HepG2 (cell line): Measurements from ENCODE around the gene COL13A1. TPM values are rescaled to one million over a fixed set of nuclear protein-coding genes. Genes with fewer than 3 reads are reported as not detected.

Experiments used
- ATAC-seq: fragments of 200-7000 bp; cut with Tn5 transposase; 3 replicates; pipeline ENCODE4 v1.9.1; 2020; ENCODE audit warnings: mild to moderate bottlenecking, moderate library complexity
- BruUV-seq: library from RNA; stranded (reverse); fragments of 400-500 nt; replicated peaks from 2 replicates; lab custom pipeline; 2021; lab: Mats Ljungman, UMichigan
- CTCF ChIA-PET: fragments of 300-600 bp; formaldehyde crosslinking; extraction: SDS; loops from one replicate; lab custom pipeline; 2021; ENCODE audit warnings: low total read pairs, inconsistent platforms, low intra/inter-chr PET ratio; lab: Yijun Ruan, JAX
- POLR2A ChIA-PET: fragments of 350-600 bp; sonication (Branson Sonifier 250); formaldehyde crosslinking; loops from one replicate; lab custom pipeline; 2020; ENCODE audit warnings: antibody characterized with exemption, inconsistent platforms; lab: Yijun Ruan, JAX
- DNase-seq: peaks from one replicate; pipeline ENCODE4 v3.0.0-alpha.2; 2015; ENCODE audit warnings: low spot score
- FAIRE-seq: peaks from 3 replicates; lab custom pipeline; 2011; peaks lifted over from hg19 to GRCh38; lab: Jason Lieb, UNC
- H2AFZ ChIP-seq: one replicate; pipeline ENCODE4 v1.6.1; 2011; ENCODE audit warnings: low read length, inconsistent platforms
- H3K27ac ChIP-seq: fragments of 300-600 bp; 3 replicates; pipeline ENCODE4 v1.8.0; 2011; ENCODE audit warnings: mixed run types, mild to moderate bottlenecking, mixed read lengths, low read length, inconsistent platforms; ENCODE audit not compliant: insufficient read depth; ENCODE audit errors: extremely low read length
- H3K27me3 ChIP-seq, 2 experiments: fragments of 200-600 bp in 1 of 2; 2 replicates in 1 of 2; 3 replicates in 1 of 2; pipeline versions ENCODE4 v1.6.0 to v1.8.0; 2011; ENCODE audit warnings: low read length in 2 of 2, mild to moderate bottlenecking in 2 of 2, moderate library complexity in 2 of 2, inconsistent platforms in 1 of 2; ENCODE audit not compliant: insufficient read depth in 2 of 2, control insufficient read depth in 1 of 2
- H3K36me3 ChIP-seq, 2 experiments: fragments of 200-600 bp in 1 of 2; replicated peaks in 1 of 2; 2 replicates in 1 of 2; 3 replicates in 1 of 2; pipeline versions ENCODE4 v1.5.1 to v1.8.0; 2011; ENCODE audit warnings: low read length in 2 of 2, inconsistent platforms in 1 of 2; ENCODE audit not compliant: insufficient read depth in 2 of 2, control insufficient read depth in 1 of 2
- H3K4me1 ChIP-seq: 2 replicates; pipeline ENCODE4 v1.5.1; 2012; ENCODE audit warnings: low read length, inconsistent platforms; ENCODE audit not compliant: insufficient read depth
- H3K4me2 ChIP-seq: 2 replicates; pipeline ENCODE4 v1.6.0; 2011; ENCODE audit warnings: low read depth, low read length, inconsistent platforms
- H3K4me3 ChIP-seq, 3 experiments: fragments of 200-600 bp in 1 of 3; sonication (generic), shearing (Covaris generic) in 1 of 3; replicated peaks in 1 of 3; 2 replicates each; pipeline ENCODE4 v1.5.1; 2011 to 2016; ENCODE audit warnings: low read length in 3 of 3, inconsistent platforms in 2 of 3, low read depth in 2 of 3, mild to moderate bottlenecking in 2 of 3, control low read depth in 1 of 3, mixed read lengths in 1 of 3; ENCODE audit not compliant: insufficient read depth in 1 of 3
- H3K79me2 ChIP-seq: one replicate; pipeline ENCODE4 v1.6.1; 2011; ENCODE audit warnings: low read length, inconsistent platforms; ENCODE audit not compliant: insufficient read depth
- H3K9ac ChIP-seq: 2 replicates; pipeline ENCODE4 v1.6.0; 2011; ENCODE audit warnings: mild to moderate bottlenecking, low read depth, low read length, inconsistent platforms; ENCODE audit not compliant: insufficient read depth
- H3K9me3 ChIP-seq: 2 replicates; pipeline ENCODE4 v1.5.1; 2012; ENCODE audit warnings: mild to moderate bottlenecking, low read length
- H4K20me1 ChIP-seq: 2 replicates; pipeline ENCODE4 v1.6.0; 2011; ENCODE audit warnings: inconsistent platforms, mild to moderate bottlenecking, low read length, moderate library complexity; ENCODE audit not compliant: insufficient read depth
- HNRNPLL ChIP-seq: fragments of 200-400 bp; formaldehyde crosslinking; IDR thresholded peaks from 2 replicates; pipeline ENCODE4 v1.6.1; 2017; ENCODE audit warnings: mild to moderate bottlenecking, low read depth, low read length; ENCODE audit not compliant: poor library complexity, severe bottlenecking
- MIER2 ChIP-seq: IDR thresholded peaks from 2 replicates; pipeline ENCODE4 v1.6.1; 2016; ENCODE audit warnings: missing biosample characterization, missing genetic modification reagents
- MXD3 ChIP-seq: IDR thresholded peaks from 2 replicates; pipeline ENCODE4 v1.6.1; 2016; ENCODE audit warnings: mild to moderate bottlenecking, missing biosample characterization, missing genetic modification reagents
- MYPOP ChIP-seq: sonication (generic); formaldehyde crosslinking; IDR thresholded peaks from 2 replicates; pipeline ENCODE4 v1.8.1; 2023; ENCODE audit warnings: mild to moderate bottlenecking, moderate library complexity, missing genetic modification reagents
- ZNF576 ChIP-seq: sonication (generic); formaldehyde crosslinking; IDR thresholded peaks from 2 replicates; pipeline ENCODE4 v1.4.0; 2020; ENCODE audit warnings: mild to moderate bottlenecking, missing genetic modification reagents
- ZNF790 ChIP-seq: sonication (generic); formaldehyde crosslinking; IDR thresholded peaks from 2 replicates; pipeline ENCODE4 v1.8.0; 2022; ENCODE audit warnings: missing genetic modification reagents, mild to moderate bottlenecking, borderline replicate concordance
- WGBS: methylation state at CpG from one replicate; pipeline ENCODE4 v1.1.6; 2017; ENCODE audit warnings: low lambda C conversion rate; 5-methylcytosine and 5-hydroxymethylcytosine counted together
- in situ Hi-C: cut with HindIII; loops from 2 replicates; pipeline ENCODE4 v1.10.0; 2017; ENCODE audit warnings: low pct_unique_long_range_greater_than_20kb; ENCODE audit not compliant: extremely low pct_ligation_motif_present
- intact Hi-C: fragments of 100-400 bp; cut with micrococcal nuclease; formaldehyde crosslinking; loops from one replicate; pipeline ENCODE4 v1.10.0; 2022; ENCODE audit not compliant: unreplicated experiment
- polyA plus RNA-seq, 8 experiments: library from polyadenylated mRNA; depleted of rRNA in 3 of 8; stranded (reverse) in 7 of 8; unstranded in 1 of 8; fragments of >200 nt; fragmentation: Illumina TruSeq in 4 of 8; extraction: Trizol in 4 of 8; gene quantifications; 2 replicates each; pipeline versions ENCODE4 v1.2.1 to v1.2.3, GENCODE V29; 2011 to 2016; ENCODE audit warnings: low read depth in 4 of 8, missing spikeins in 1 of 8, mixed read lengths in 1 of 8; ENCODE audit not compliant: insufficient read depth in 1 of 8
- total RNA-seq, 5 experiments: library from RNA; depleted of rRNA; stranded (reverse); fragments of >200 nt; fragmentation: Illumina TruSeq; extraction: Trizol; gene quantifications; 2 replicates each; pipeline ENCODE4 v1.2.3, GENCODE V29; 2016; ENCODE audit warnings: low read depth in 1 of 5

COL13A1 gene
- total and polyA plus RNA-seq, 2 of the 13 experiments (the other 11 are each of a cell fraction or from before 2014, with no cell fraction given), result 0.07 TPM; not detected in 1

- TF ChIP-seq ZNF576 (no peak), MXD3 (CRISPR knock-in tag) (no peak), HNRNPLL (no peak), MYPOP (no peak)
These were observed 110.2 kb downstream of the COL13A1 start (continued) for GRCh38 chr10:69911613-69912528.

GRCh38 chr10:69912589-69912988 is 110.9 kb downstream of the COL13A1 start:
- POLR2A ChIA-PET, result no interaction called here
- 11% methylated on average over 3 of the region's 4 CpGs for WGBS

More at GRCh38 chr10:69912589-69912988, 110.9 kb downstream of the COL13A1 start:
- Histone ChIP-seq H3K4me1 (no peaks in the 10 kb centered on the region), H3K27ac (no peak overlapping the region), H3K4me3 (no peak overlapping the region), H2AFZ (no peak overlapping the region), H3K9me3 (no peaks in the 10 kb centered on the region), H3K27me3 (peaks cover 6 to 33% of the 10 kb centered on the region in 2 experiments; a peak in 4 of 5 replicates), H3K4me2 (no peak overlapping the region), H4K20me1 (no peaks in the 10 kb centered on the region), H3K36me3 (no peaks in the 10 kb centered on the region), H3K79me2 (no peaks in the 10 kb centered on the region), H3K9ac (no peak overlapping the region)
- ATAC-seq, result no peak
- no peak for DNase-seq
- no TSS peak for BruUV-seq
- intact Hi-C loops, result loop anchor here (10.0 kb wide), 2 partner anchors 168 to 268 kb away; no protein-coding TSS in a partner anchor
- TF ChIP-seq MIER2 (CRISPR knock-in tag) (no peak), ZNF790 (CRISPR knock-in tag) (no peak)
- FAIRE-seq, result no peak
- in situ Hi-C loops, result no loop called here
- CTCF ChIA-PET, result no interaction called here
